ENCODE results near the gene FUT3. TPM values are rescaled to one million over a fixed set of nuclear protein-coding genes. Genes with fewer than 3 reads are reported as not detected.
A peak's percentile ranks its signal among the peaks of the same experiment; 100 is the strongest.

FUT3 gene
- polyA plus RNA-seq, 1 donor from 2014 or later, result 0.64 TPM

DNA sequence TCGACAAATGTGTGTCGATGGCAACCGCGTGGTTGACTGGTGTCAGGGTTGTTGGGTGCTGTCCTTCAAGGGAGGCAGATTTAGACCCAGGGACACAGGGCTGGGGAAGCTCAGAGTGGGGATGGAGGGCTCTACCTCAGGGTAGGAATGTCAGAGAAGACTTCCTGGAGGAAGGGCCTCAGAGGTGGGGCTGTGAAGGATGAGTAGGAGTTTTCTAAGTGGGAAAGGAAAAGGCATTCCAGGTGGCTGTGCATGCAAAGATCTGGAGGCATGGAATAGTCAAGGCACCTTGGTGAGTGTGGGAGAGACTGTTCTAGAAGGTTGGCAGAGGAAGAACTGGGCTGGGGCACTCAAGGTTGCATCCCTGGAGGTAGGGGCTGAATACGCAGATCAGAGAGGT is 44.3 kb downstream of the FUT3 start:
- H3K79me2 ChIP-seq (replicated peaks; ENCODE audit: insufficient read depth, low read length), result no peaks in the 10 kb centered on the region
- H3K4me2 ChIP-seq (ENCODE audit: low read length), result no peak overlapping the region
- H3K4me3 ChIP-seq (ENCODE audit: low read length), result no peak overlapping the region
- no peaks in the 10 kb centered on the region for H3K9me3 ChIP-seq (ENCODE audit: low read length)
- no peaks in the 10 kb centered on the region for H3F3A ChIP-seq (ENCODE audit: insufficient read depth, low read length, poor library complexity, severe bottlenecking)
- TF ChIP-seq CTCF (IDR thresholded peaks at IDR 0.05; ENCODE audit: poor library complexity, severe bottlenecking), result no peak
- TF ChIP-seq SMC3 (conservative IDR thresholded peaks at IDR 0.05; ENCODE audit: poor library complexity), result no peak
- TF ChIP-seq RAD21 (conservative IDR thresholded peaks at IDR 0.05), result no peak
- TF ChIP-seq REST (IDR thresholded peaks at IDR 0.05; ENCODE audit: borderline replicate concordance), result no peak
- TF ChIP-seq TAF1 (IDR thresholded peaks at IDR 0.05; ENCODE audit: low read depth), result no peak
- TF ChIP-seq MXI1 (conservative IDR thresholded peaks at IDR 0.05; ENCODE audit: poor library complexity, severe bottlenecking), result no peak
- TF ChIP-seq EP300 (conservative IDR thresholded peaks at IDR 0.05; ENCODE audit: poor library complexity, severe bottlenecking), result no peak
- TF ChIP-seq EZH2 (IDR thresholded peaks at IDR 0.05; ENCODE audit: borderline replicate concordance, insufficient read depth, low read length, poor library complexity, severe bottlenecking), result no peak
- H3K36me3 ChIP-seq (ENCODE audit: insufficient read depth, low read length), result no peaks in the 10 kb centered on the region
- H2AFZ ChIP-seq (ENCODE audit: low read depth, low read length), result no peak overlapping the region
- H4K20me1 ChIP-seq (ENCODE audit: insufficient read depth), result no peaks in the 10 kb centered on the region
- H3K27ac ChIP-seq (ENCODE audit: low read length), result no peak overlapping the region
- H3K9ac ChIP-seq (ENCODE audit: low read length), result no peak overlapping the region
- H3K9me2 ChIP-seq (ENCODE audit: insufficient read depth, low read length), result no peaks in the 10 kb centered on the region
- peaks cover 32% of the 10 kb centered on the region for H3K27me3 ChIP-seq (ENCODE audit: insufficient read depth, low read depth, low read length)

DNA sequence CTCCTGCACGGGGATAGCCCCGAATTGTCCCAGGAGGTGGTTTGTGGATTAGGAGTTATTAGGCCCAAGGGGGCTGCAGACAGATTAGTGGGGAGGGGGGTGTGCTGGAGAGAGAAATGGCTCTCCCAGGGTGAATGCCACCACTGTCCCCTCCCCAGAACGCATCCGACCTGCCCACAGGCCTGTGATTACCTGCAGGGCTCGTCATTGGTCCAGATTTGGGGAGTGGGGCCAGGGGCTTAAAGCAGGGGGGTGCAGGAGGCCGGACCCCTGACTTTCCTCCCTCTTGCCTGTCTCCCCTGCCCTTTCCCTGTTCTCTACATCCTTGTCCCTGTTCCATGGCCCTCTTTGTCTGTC is 45.1 kb downstream of the FUT3 start:
- Histone ChIP-seq H3K27me3 (ENCODE audit: insufficient read depth, low read depth, low read length) (peaks cover 32% of the 10 kb centered on the region), H4K20me1 (ENCODE audit: insufficient read depth) (no peaks in the 10 kb centered on the region), H2AFZ (ENCODE audit: low read depth, low read length) (no peak overlapping the region), H3F3A (ENCODE audit: insufficient read depth, low read length, poor library complexity, severe bottlenecking) (no peaks in the 10 kb centered on the region), H3K4me2 (ENCODE audit: low read length) (no peak overlapping the region), H3K36me3 (ENCODE audit: insufficient read depth, low read length) (no peaks in the 10 kb centered on the region), H3K9me3 (ENCODE audit: low read length) (no peaks in the 10 kb centered on the region), H3K9me2 (ENCODE audit: insufficient read depth, low read length) (no peaks in the 10 kb centered on the region), H3K79me2 (replicated peaks; ENCODE audit: insufficient read depth, low read length) (no peaks in the 10 kb centered on the region), H3K27ac (ENCODE audit: low read length) (no peak overlapping the region), H3K9ac (ENCODE audit: low read length) (no peak overlapping the region), H3K4me3 (ENCODE audit: low read length) (no peak overlapping the region)
- TF ChIP-seq EP300 (conservative IDR thresholded peaks at IDR 0.05; ENCODE audit: poor library complexity, severe bottlenecking), result no peak
- peak; percentile 19 for TF ChIP-seq CTCF (IDR thresholded peaks at IDR 0.05; ENCODE audit: poor library complexity, severe bottlenecking)
- peak; percentile 14 for TF ChIP-seq SMC3 (conservative IDR thresholded peaks at IDR 0.05; ENCODE audit: poor library complexity)

Data from neural cell (in vitro differentiated cells).